Measurements from ENCODE around the gene LDLRAD2.

DNA sequence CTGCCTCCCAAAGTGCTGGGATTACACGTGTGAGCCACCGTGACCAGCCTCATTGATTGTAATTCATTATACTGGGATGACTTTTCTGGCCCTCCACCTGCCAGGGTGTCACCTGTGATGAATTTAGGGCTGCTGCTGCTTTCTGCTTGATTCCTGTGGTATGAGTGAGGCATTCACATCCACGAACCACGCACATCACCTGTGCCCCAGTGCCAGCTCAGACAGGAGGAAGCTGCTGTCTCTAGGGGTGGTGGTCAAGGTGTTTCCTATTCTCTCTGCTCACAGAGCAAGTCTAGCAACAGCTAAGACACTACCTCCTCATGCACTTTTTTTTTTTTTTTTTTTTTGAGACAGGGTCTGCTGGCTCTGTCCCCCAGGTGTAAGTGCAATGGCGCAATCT, 12.3 kb upstream of the LDLRAD2 start:
- TF ChIP-seq CTCF (IDR thresholded peaks at IDR 0.05): no peak
- no peak for TF ChIP-seq SIN3A (IDR thresholded peaks at IDR 0.05; ENCODE audit: borderline replicate concordance, insufficient read depth, low read depth, low read length)

Measured in Panc1 (cell line).